H9 (cell line): ENCODE data around the gene FYN. TPM values are rescaled to one million over a fixed set of nuclear protein-coding genes. Genes with fewer than 3 reads are reported as not detected.

Experiments
- DNase-seq: peaks from one replicate; pipeline ENCODE4 v3.0.0-alpha.2; 2017
- H2AFZ ChIP-seq: one replicate; pipeline ENCODE4 v1.6.1; 2013; ENCODE audit warnings: mild to moderate bottlenecking, low read length, control low read depth, moderate library complexity
- H2AK5ac ChIP-seq: 2 replicates; pipeline ENCODE4 v1.6.1; 2013; ENCODE audit warnings: low read length, control low read depth, mixed read lengths; ENCODE audit not compliant: insufficient read length
- H2BK120ac ChIP-seq: one replicate; pipeline ENCODE4 v1.6.1; 2013; ENCODE audit warnings: low read depth, mild to moderate bottlenecking, low read length, control low read depth, inconsistent platforms; ENCODE audit not compliant: poor library complexity, severe bottlenecking
- H2BK12ac ChIP-seq: 2 replicates; pipeline ENCODE4 v1.6.1; 2013; ENCODE audit warnings: low read length, control low read depth, mixed read lengths, low read depth; ENCODE audit not compliant: insufficient read length
- H2BK15ac ChIP-seq: 2 replicates; pipeline ENCODE4 v1.6.1; 2013; ENCODE audit warnings: low read depth, low read length, control low read depth
- H2BK20ac ChIP-seq: one replicate; pipeline ENCODE4 v1.6.1; 2013; ENCODE audit warnings: low read depth, mild to moderate bottlenecking, low read length, control low read depth, inconsistent platforms; ENCODE audit not compliant: poor library complexity, severe bottlenecking
- H2BK5ac ChIP-seq: 2 replicates; pipeline ENCODE4 v1.6.1; 2013; ENCODE audit warnings: low read length, control low read depth, mixed read lengths; ENCODE audit not compliant: insufficient read length
- H3K14ac ChIP-seq: 2 replicates; pipeline ENCODE4 v1.6.1; 2013; ENCODE audit warnings: low read length, control low read depth; ENCODE audit not compliant: insufficient read depth
- H3K18ac ChIP-seq: 2 replicates; pipeline ENCODE4 v1.6.1; 2013; ENCODE audit warnings: low read depth, mild to moderate bottlenecking, mixed read lengths, low read length, control low read depth; ENCODE audit not compliant: insufficient read length
- H3K23ac ChIP-seq: 2 replicates; pipeline ENCODE4 v1.6.1; 2013; ENCODE audit warnings: low read length, control low read depth, mixed read lengths, low read depth; ENCODE audit not compliant: insufficient read length
- H3K23me2 ChIP-seq: 2 replicates; pipeline ENCODE4 v1.6.1; 2013; ENCODE audit warnings: low read depth, mild to moderate bottlenecking, mixed read lengths, low read length, control low read depth; ENCODE audit not compliant: insufficient read length, poor library complexity, severe bottlenecking
- H3K27ac ChIP-seq: 2 replicates; pipeline ENCODE4 v1.5.1; 2013; ENCODE audit warnings: low read length, control low read depth, mixed read lengths, low read depth; ENCODE audit not compliant: insufficient read length
- H3K27me3 ChIP-seq: 2 replicates; pipeline ENCODE4 v1.6.1; 2013; ENCODE audit warnings: low read length, control low read depth, inconsistent platforms; ENCODE audit not compliant: insufficient read depth
- H3K4ac ChIP-seq: 2 replicates; pipeline ENCODE4 v1.6.1; 2013; ENCODE audit warnings: low read depth, mild to moderate bottlenecking, control low read depth, inconsistent platforms, low read length, moderate library complexity
- H3K4me1 ChIP-seq: 2 replicates; pipeline ENCODE4 v1.6.1; 2013; ENCODE audit warnings: low read length, control low read depth, inconsistent platforms; ENCODE audit not compliant: insufficient read depth
- H3K4me2 ChIP-seq: 2 replicates; pipeline ENCODE4 v1.6.1; 2013; ENCODE audit warnings: low read length, control low read depth, mixed read lengths; ENCODE audit not compliant: insufficient read length, insufficient read depth
- H3K56ac ChIP-seq: 2 replicates; pipeline ENCODE4 v1.6.1; 2013; ENCODE audit warnings: low read depth, mild to moderate bottlenecking, mixed read lengths, low read length, control low read depth; ENCODE audit not compliant: insufficient read length
- H3K79me1 ChIP-seq: 2 replicates; pipeline ENCODE4 v1.6.1; 2013; ENCODE audit warnings: low read depth, mild to moderate bottlenecking, moderate library complexity, low read length, control low read depth, inconsistent platforms; ENCODE audit not compliant: insufficient read depth, poor library complexity, severe bottlenecking
- H3K79me2 ChIP-seq: 2 replicates; pipeline ENCODE4 v1.6.1; 2013; ENCODE audit warnings: low read length, control low read depth, inconsistent platforms; ENCODE audit not compliant: insufficient read depth
- H3K9ac ChIP-seq: 2 replicates; pipeline ENCODE4 v1.6.1; 2013; ENCODE audit warnings: low read length, control low read depth, mixed read lengths; ENCODE audit not compliant: insufficient read length; ENCODE audit errors: extremely low read depth
- H3K9me3 ChIP-seq: one replicate; pipeline ENCODE4 v1.6.1; 2013; ENCODE audit warnings: low read depth, low read length, inconsistent platforms; ENCODE audit not compliant: control insufficient read depth
- H3T11ph ChIP-seq: one replicate; pipeline ENCODE4 v1.6.1; 2013; ENCODE audit warnings: mild to moderate bottlenecking, low read length, control low read depth, inconsistent platforms
- H4K20me1 ChIP-seq: one replicate; pipeline ENCODE4 v1.6.1; 2013; ENCODE audit not compliant: control insufficient read depth, insufficient read length, insufficient read depth
- H4K5ac ChIP-seq: 2 replicates; pipeline ENCODE4 v1.6.1; 2013; ENCODE audit warnings: low read depth, mild to moderate bottlenecking, mixed read lengths, low read length, control low read depth; ENCODE audit not compliant: insufficient read length
- H4K8ac ChIP-seq: replicated peaks from 2 replicates; pipeline ENCODE4 v1.6.1; 2013; ENCODE audit warnings: low read length, control low read depth, mixed read lengths, low read depth; ENCODE audit not compliant: insufficient read length
- H4K91ac ChIP-seq: 2 replicates; pipeline ENCODE4 v1.6.1; 2013; ENCODE audit warnings: low read depth, mild to moderate bottlenecking, moderate library complexity, mixed read lengths, low read length, control low read depth; ENCODE audit not compliant: insufficient read length
- H3K27ac Mint-ChIP-seq, 3 experiments: 2 replicates in 2 of 3; 3 replicates in 1 of 3; pipeline ENCODE4 v1.8.0; 2020 to 2021; ENCODE audit warnings: mixed read lengths in 3 of 3, mild to moderate bottlenecking in 1 of 3, moderate library complexity in 1 of 3
- H3K27me3 Mint-ChIP-seq: 2 replicates; pipeline ENCODE4 v1.8.0; 2021; ENCODE audit warnings: low read depth, mild to moderate bottlenecking, moderate library complexity, mixed read lengths
- H3K36me3 Mint-ChIP-seq, 3 experiments: 2 replicates in 2 of 3; 3 replicates in 1 of 3; pipeline ENCODE4 v1.8.0; 2020 to 2021; ENCODE audit warnings: low read depth in 3 of 3, mixed read lengths in 3 of 3; ENCODE audit not compliant: insufficient read depth in 1 of 3
- H3K4me1 Mint-ChIP-seq, 2 experiments: 2 replicates each; pipeline ENCODE4 v1.8.0; 2020; ENCODE audit warnings: mixed read lengths in 2 of 2
- H3K4me3 Mint-ChIP-seq, 2 experiments: 2 replicates in 1 of 2; 3 replicates in 1 of 2; pipeline ENCODE4 v1.8.0; 2020 to 2021; ENCODE audit warnings: mild to moderate bottlenecking in 2 of 2, mixed read lengths in 2 of 2, moderate library complexity in 1 of 2
- H3K9me3 Mint-ChIP-seq, 2 experiments: 2 replicates in 1 of 2; 3 replicates in 1 of 2; pipeline ENCODE4 v1.8.0; 2020; ENCODE audit warnings: mild to moderate bottlenecking in 2 of 2, mixed read lengths in 2 of 2, moderate library complexity in 1 of 2
- WGBS: extraction: QIAGEN DNeasy Blood & Tissue Kit; methylation state at CpG from one replicate; pipeline ENCODE4 v1.1.7; 2013; ENCODE audit warnings: missing lambda C conversion rate, low lambda C conversion rate, mixed read lengths; ENCODE audit not compliant: insufficient read length; ENCODE audit errors: extremely low coverage; 5-methylcytosine and 5-hydroxymethylcytosine counted together
- total RNA-seq: library from RNA; stranded (reverse); gene quantifications from 2 replicates; pipeline ENCODE4 v1.2.1, GENCODE V29; 2021
- TF ChIP-seq, protein P1 (sequence below): fragments of 200-600 bp; sonication (generic); conservative IDR thresholded peaks from 3 replicates; pipeline ENCODE4 v1.8.0; 2021; ENCODE audit warnings: antibody characterized with exemption, mild to moderate bottlenecking

The FYN gene
- total RNA-seq, 1 experiment from 2014 or later: 64.8 TPM

DNA sequence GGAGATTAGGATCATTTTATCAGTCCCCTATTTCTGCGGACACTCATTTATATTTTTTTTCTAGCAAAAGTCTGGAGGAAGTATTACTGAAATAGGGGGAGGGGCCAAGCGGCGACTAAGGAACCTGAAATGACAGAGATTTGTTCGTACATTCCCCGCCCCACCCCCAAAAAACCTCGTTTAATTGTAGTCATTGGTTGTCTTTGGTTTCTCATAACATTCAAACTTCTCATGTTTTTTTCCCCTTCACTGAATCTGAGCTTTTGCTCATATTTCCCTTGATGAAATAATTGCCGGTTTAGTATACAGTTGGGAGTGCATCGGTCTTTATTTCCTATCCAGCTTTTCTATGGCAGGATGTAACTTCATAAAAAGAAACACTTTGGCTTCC lies 768 bp upstream of the FYN start:
- Histone ChIP-seq H3K4me1 (peaks cover 4% of the 10 kb centered on the region; the same call in 1 of the 2 replicates), H3K18ac (no peak overlapping the region), H4K20me1 (no peaks in the 10 kb centered on the region), H3K27ac (no peak overlapping the region), H3K9me3 (no peaks in the 10 kb centered on the region), H2AK5ac (no peak overlapping the region), H3K23ac (no peak overlapping the region), H2BK12ac (no peak overlapping the region), H4K5ac (no peak overlapping the region), H4K8ac (no peak overlapping the region), H3K56ac (no peak overlapping the region), H2BK15ac (no peak overlapping the region), H2BK20ac (no peak overlapping the region), H2BK120ac (no peak overlapping the region), H3T11ph (no peak overlapping the region), H3K27me3 (no peaks in the 10 kb centered on the region; the same call in 1 of the 2 replicates), H3K79me1 (no peaks in the 10 kb centered on the region), H3K9ac (peak overlapping the region; percentile 61), H3K14ac (no peak overlapping the region), H3K4ac (no peak overlapping the region), H3K79me2 (peaks cover 10% of the 10 kb centered on the region; the same call in 1 of the 2 replicates), H4K91ac (no peak overlapping the region), H2BK5ac (no peak overlapping the region), H3K23me2 (peaks cover 17% of the 10 kb centered on the region), H3K4me2 (peak overlapping the region; percentile 93), H2AFZ (peak overlapping the region; percentile 90)
- TF ChIP-seq, protein P1, sequence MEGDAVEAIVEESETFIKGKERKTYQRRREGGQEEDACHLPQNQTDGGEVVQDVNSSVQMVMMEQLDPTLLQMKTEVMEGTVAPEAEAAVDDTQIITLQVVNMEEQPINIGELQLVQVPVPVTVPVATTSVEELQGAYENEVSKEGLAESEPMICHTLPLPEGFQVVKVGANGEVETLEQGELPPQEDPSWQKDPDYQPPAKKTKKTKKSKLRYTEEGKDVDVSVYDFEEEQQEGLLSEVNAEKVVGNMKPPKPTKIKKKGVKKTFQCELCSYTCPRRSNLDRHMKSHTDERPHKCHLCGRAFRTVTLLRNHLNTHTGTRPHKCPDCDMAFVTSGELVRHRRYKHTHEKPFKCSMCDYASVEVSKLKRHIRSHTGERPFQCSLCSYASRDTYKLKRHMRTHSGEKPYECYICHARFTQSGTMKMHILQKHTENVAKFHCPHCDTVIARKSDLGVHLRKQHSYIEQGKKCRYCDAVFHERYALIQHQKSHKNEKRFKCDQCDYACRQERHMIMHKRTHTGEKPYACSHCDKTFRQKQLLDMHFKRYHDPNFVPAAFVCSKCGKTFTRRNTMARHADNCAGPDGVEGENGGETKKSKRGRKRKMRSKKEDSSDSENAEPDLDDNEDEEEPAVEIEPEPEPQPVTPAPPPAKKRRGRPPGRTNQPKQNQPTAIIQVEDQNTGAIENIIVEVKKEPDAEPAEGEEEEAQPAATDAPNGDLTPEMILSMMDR: no peak
- Mint-ChIP-seq H3K36me3 (no peaks in the 10 kb centered on the region; a peak in 1 of 7 replicates), H3K27ac (peak overlapping the region in 1 of 3 experiments; percentile 92; a peak in 1 of 7 replicates), H3K4me1 (peaks cover 41% of the 10 kb centered on the region in 2 experiments), H3K9me3 (peaks cover 0 to 3% of the 10 kb centered on the region in 2 experiments; a peak in 1 of 5 replicates), H3K4me3 (peak overlapping the region; percentile 87 to 97), H3K27me3 (peaks cover 7% of the 10 kb centered on the region)
- DNase-seq: no peak
- no CpG with 5 or more reads among the region's 8 CpGs for WGBS
